C1 segment of cervical spinal cord (tissue), 14 donors: Measurements from ENCODE around the gene CCDC127.
"Not testable (repeated sequence)": the region's sequence is repeated elsewhere in the genome, so short reads cannot be mapped to it uniquely, and the experiment has no call there.

Experiments used
- DNase-seq, 14 donors: peaks; one replicate each; lab custom pipeline; 2025; lab: John Stamatoyannopoulos, UW

The CCDC127 gene

GRCh38 chr5:217494-218456, at the start of gene CCDC127, which contains the start of gene SDHA:
Gene CCDC127 (minus strand): TSS chr5:218153. CDS start chr5:216849, 1,304 bp downstream.
Gene SDHA (plus strand): TSS chr5:218320. CDS start chr5:218356, 36 bp downstream.
- peak; percentile 37 to 98 (median 92) for DNase-seq

GRCh38 chr5:267716-268115, 49.8 kb upstream of the CCDC127 start:
- DNase-seq, result no peak

GRCh38 chr5:266311-267026, 48.5 kb upstream of the CCDC127 start:
- not testable (repeated sequence) for DNase-seq

GRCh38 chr5:264338-264737, 46.4 kb upstream of the CCDC127 start:
- DNase-seq, result no peak

GRCh38 chr5:263275-263974, 45.5 kb upstream of the CCDC127 start:
- not testable (repeated sequence) for DNase-seq

- no peak for DNase-seq
Measured at GRCh38 chr5:257148-257547, 39.2 kb upstream of the CCDC127 start.

- DNase-seq, result not testable (repeated sequence)
Measured at GRCh38 chr5:256347-256746, 38.4 kb upstream of the CCDC127 start.

- DNase-seq, result not testable (repeated sequence)
Measured at GRCh38 chr5:255116-255515, 37.2 kb upstream of the CCDC127 start.

GRCh38 chr5:254322-254721, 36.4 kb upstream of the CCDC127 start:
- DNase-seq, result not testable (repeated sequence)

GRCh38 chr5:252546-252945, 34.6 kb upstream of the CCDC127 start:
- DNase-seq, result no peak

GRCh38 chr5:251975-252374, 34.0 kb upstream of the CCDC127 start:
- DNase-seq, result not testable (repeated sequence)

GRCh38 chr5:251538-251937, 33.6 kb upstream of the CCDC127 start:
- not testable (repeated sequence) for DNase-seq

GRCh38 chr5:251016-251415, 33.1 kb upstream of the CCDC127 start:
- not testable (repeated sequence) for DNase-seq

- DNase-seq, result not testable (repeated sequence)
Measured at GRCh38 chr5:250396-250795, 32.4 kb upstream of the CCDC127 start.

GRCh38 chr5:245717-246116, 27.8 kb upstream of the CCDC127 start:
- DNase-seq, result not testable (repeated sequence)

GRCh38 chr5:243683-244367, 25.9 kb upstream of the CCDC127 start:
- DNase-seq, result not testable (repeated sequence)

- peak in 1 of 14 donors; percentile 82 for DNase-seq
Measured at GRCh38 chr5:241045-241669, 23.2 kb upstream of the CCDC127 start.

GRCh38 chr5:240550-240949, 22.6 kb upstream of the CCDC127 start:
- DNase-seq, result not testable (repeated sequence)

GRCh38 chr5:237931-238330, 20.0 kb upstream of the CCDC127 start:
- DNase-seq, result not testable (repeated sequence)

- DNase-seq, result not testable (repeated sequence)
Measured at GRCh38 chr5:235527-235926, 17.6 kb upstream of the CCDC127 start.

GRCh38 chr5:234450-234849, 16.5 kb upstream of the CCDC127 start:
- no peak for DNase-seq
